Measurements from ENCODE around the gene KMO. TPM values are rescaled to one million over a fixed set of nuclear protein-coding genes. Genes with fewer than 3 reads are reported as not detected.

KMO gene
- total RNA-seq = 0.82 TPM

- no peak for FAIRE-seq
- no peak for DNase-seq (ENCODE audit: low spot score in 2 of 2)
These were observed at the start of gene KMO for GRCh38 chr1:241532162-241532531. Gene KMO (plus strand): TSS chr1:241532378. CDS start chr1:241532445, 67 bp downstream.

DNA sequence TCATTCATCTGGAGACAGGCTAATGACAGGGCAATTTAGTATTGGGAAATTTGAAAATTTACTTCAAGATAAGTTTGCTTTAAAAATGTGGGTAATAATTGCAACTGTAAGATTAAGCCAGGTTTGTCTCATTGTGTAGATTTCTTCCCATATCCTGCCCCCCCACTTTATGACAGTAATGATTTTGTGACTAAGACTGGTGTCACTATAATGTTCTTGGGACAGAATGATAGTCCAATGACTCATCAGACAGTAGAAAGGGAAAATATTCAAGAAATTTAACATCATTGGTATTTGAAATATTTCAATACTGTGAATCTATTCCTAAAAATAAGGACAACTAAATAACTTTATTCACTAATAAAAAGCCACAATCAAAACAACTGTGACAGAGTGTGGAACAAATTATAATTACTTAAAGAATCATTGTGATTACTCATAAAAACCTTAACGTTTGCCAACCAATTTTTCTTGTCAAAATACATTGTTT is 49.4 kb upstream of the KMO start:
- no peak for FAIRE-seq
- no peak for DNase-seq (ENCODE audit: low spot score in 2 of 2)

- FAIRE-seq = no peak
- no peak for DNase-seq (ENCODE audit: low spot score in 2 of 2)
These were observed 47.0 kb upstream of the KMO start for GRCh38 chr1:241485145-241485544.

DNA sequence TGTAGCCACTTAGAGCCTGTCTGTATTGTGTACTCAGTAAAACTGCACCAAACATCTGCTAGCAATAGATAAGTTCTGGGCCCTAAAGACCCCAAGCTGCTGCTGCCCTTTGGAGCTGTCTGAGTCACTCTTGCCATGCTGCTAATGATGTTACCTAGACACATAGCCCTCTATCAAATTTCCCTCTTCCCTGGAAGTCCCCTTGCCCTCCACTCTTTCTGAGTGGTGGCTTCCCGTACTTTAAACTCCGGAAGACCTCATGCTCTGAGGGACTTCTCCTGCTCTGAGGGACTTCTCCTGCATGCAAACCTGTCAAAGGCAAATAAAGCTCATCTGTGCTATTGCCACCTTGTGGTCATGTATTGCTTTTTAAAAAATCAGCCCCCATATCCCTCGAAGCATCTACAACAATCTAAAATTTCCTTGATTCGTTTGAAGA is 46.6 kb upstream of the KMO start:
- DNase-seq (ENCODE audit: low spot score in 2 of 2) (no peak), FAIRE-seq (no peak)

GRCh38 chr1:241488739-241489138 is 43.4 kb upstream of the KMO start:
- DNase-seq (ENCODE audit: low spot score in 2 of 2) = no peak
- FAIRE-seq = no peak

DNA sequence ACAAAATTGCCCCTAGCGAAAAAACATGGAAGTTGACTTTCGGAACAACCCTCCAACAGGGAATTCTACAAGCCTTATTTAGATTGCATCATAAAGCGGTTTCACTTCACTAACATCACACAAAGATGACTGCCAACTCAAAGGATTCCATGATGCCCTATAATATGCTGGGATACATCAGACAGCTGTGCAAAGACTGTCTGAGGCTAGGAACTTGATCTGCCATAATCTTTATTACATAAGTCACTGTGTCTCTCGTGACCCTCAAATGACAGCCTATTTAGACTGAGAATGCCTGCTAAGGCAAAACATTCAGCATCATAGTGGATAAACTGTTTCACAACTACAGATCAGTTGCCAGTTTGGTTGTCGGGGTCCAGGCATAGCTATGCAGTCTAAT is 36.4 kb upstream of the KMO start:
- no peak for FAIRE-seq
- DNase-seq (ENCODE audit: low spot score in 2 of 2) = no peak

DNA sequence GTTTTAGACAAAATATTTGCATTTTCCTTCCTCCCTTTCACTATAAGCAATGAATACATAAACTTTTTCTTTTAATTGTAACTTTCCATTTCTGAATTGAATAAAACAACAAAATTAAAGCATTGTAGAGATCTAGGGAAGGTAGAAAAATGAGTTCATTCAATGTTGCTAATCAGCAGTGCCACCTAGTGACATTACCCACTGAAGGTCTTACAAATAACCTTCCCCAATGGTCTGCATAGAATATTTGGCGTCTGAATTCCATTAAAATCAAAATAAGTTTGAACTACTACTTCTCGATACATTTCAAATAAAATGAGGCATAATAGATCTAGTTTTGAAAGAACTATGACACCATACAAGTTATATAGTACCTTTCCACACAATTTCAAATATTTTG is 32.3 kb upstream of the KMO start:
- FAIRE-seq = peak; percentile 47
- peak in 1 of 2 donors; percentile 26 for DNase-seq (ENCODE audit: low spot score in 2 of 2)

- FAIRE-seq (no peak), DNase-seq (ENCODE audit: low spot score in 2 of 2) (no peak)
These were observed 28.7 kb upstream of the KMO start for GRCh38 chr1:241503444-241503843.

- DNase-seq (ENCODE audit: low spot score in 2 of 2) (no peak), FAIRE-seq (no peak)
These were observed 24.9 kb upstream of the KMO start for GRCh38 chr1:241507189-241507863.

DNA sequence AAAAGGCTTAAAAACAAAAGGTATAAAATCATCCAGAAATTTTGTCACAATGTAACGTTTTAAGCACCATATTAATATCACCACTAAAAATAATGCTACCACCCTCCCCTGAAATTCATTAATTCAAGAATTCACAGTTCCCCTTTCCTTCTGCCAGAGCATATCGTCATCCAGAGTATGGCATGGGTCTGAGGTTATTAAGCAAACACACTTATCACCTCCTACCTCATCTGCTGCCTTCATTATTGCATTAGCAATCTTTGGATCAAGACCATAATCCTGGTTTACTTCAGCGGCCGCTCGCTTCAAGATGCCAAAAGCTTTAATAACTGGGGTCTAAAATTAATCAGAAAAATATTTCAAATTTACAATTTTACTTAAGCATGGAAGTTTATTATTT is 18.8 kb upstream of the KMO start:
- DNase-seq (ENCODE audit: low spot score in 2 of 2) (no peak), FAIRE-seq (no peak)

GRCh38 chr1:241518476-241519307 is 13.5 kb upstream of the KMO start:
- DNase-seq (ENCODE audit: low spot score in 2 of 2) (no peak), FAIRE-seq (no peak)

- DNase-seq (ENCODE audit: low spot score in 2 of 2) (peak; percentile 81 to 84), FAIRE-seq (peak; percentile 97)
These were observed 12.7 kb upstream of the KMO start, which contains the start of gene FH for GRCh38 chr1:241519308-241520079. Gene FH (minus strand): TSS chr1:241519755. CDS start chr1:241519722, 33 bp downstream.

DNA sequence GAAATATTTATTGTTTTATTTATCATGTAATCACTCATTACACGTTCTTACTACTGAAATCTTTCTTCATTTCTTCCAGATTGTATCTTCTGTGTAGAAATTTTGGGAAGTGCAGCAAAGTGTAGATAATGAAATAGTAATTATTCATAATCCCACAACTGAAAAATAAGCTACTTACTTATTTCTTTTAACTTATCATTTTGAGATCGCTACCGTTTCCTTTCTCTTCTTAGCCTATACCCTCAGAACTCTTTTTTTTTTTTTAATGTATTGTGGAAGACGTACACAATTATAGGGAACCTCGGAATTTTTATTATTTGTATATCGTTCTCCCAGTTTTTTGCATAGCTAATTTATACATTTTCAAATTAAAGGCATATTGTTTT is 12.1 kb upstream of the KMO start:
- DNase-seq (ENCODE audit: low spot score in 2 of 2) (no peak), FAIRE-seq (peak; percentile 31)

- FAIRE-seq (no peak), DNase-seq (ENCODE audit: low spot score in 2 of 2) (no peak)
These were observed 10.5 kb upstream of the KMO start for GRCh38 chr1:241521718-241522117.

- DNase-seq (ENCODE audit: low spot score in 2 of 2) (no peak), FAIRE-seq (no peak)
These were observed 7.2 kb upstream of the KMO start for GRCh38 chr1:241525026-241525425.

GRCh38 chr1:241527146-241527545 is 5.0 kb upstream of the KMO start:
- DNase-seq (ENCODE audit: low spot score in 2 of 2) (no peak), FAIRE-seq (no peak)

GRCh38 chr1:241531195-241532161 is 700 bp upstream of the KMO start:
- peak; percentile 80 for FAIRE-seq
- DNase-seq (ENCODE audit: low spot score in 2 of 2) = no peak

DNA sequence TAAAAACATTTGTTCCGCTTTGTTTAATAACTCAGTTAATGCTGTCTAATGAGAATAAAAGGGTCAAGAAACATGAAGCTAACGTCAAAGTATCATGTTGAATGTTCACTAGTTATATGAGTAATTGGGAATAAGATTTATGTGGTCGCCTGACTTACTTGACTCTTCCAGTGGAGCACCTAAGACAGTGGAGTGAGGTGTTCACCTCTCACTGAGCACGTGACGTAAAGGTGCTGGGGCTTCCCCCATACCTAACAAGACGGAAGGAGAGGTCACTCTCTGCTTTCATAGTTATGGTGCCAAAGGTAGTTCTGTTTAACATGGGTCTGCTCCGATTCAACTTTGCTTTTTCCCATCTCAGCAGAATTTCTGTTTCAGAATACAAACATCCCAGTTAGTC is 686 bp downstream of the KMO start:
- no peak for DNase-seq (ENCODE audit: low spot score in 2 of 2)
- no peak for FAIRE-seq

DNA sequence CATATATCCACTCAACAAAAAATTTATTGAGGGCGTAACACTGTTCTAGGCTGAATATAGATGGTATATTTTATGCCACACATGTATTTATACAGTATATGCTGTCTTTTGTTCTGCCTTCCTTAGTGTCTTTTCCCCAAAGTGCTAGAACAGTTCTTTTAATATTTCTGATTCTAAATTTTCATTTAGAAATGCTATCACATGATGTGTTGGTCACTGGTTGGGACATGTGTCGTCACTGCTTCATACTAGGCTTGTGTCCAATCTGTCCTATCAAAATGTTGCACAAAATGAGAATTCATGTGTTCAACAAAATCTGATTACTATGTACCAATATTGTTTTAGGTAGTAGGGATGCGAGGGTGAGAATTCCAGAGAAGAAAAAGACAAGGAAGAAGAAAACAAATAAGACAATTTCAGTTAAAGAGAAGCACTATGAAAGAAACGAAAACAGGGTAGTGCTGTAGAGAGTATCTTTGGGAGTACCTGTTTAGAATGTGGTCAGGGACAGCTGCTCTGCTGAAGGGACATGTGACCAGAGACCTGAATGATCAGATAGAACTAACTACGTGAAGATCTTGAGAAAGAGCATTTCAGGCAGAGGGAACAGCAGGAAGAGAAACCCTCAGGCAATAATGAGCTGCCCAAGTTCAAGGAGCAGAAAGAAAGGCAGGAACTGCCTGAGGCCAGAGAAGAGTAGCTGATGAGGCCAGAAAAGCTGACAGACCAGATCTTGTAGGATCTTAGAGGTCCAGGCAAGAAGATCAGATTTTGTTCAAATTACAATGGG is 1.3 kb downstream of the KMO start:
- FAIRE-seq = no peak
- DNase-seq (ENCODE audit: low spot score in 2 of 2) = no peak
